Neural cell (in vitro differentiated cells): ENCODE results near the gene PRCP. TPM values are rescaled to one million over a fixed set of nuclear protein-coding genes. Genes with fewer than 3 reads are reported as not detected.

Source experiments
- H2AFZ ChIP-seq: fragments of 200-600, 300-800 bp; sonication (generic), shearing (Covaris generic); 2 replicates; pipeline ENCODE4 v1.6.0; 2014; ENCODE audit warnings: low read depth, mild to moderate bottlenecking, antibody characterized with exemption, low read length, moderate library complexity
- H3F3A ChIP-seq: fragments of 200-600 bp; shearing (Covaris generic); 2 replicates; pipeline ENCODE4 v1.6.1; 2016; ENCODE audit warnings: mild to moderate bottlenecking, moderate library complexity, mixed read lengths, antibody characterized with exemption, low read length; ENCODE audit not compliant: insufficient read depth, poor library complexity, severe bottlenecking
- H3K27ac ChIP-seq: fragments of 200-600, 300-800 bp; sonication (generic), shearing (Covaris generic); 2 replicates; pipeline ENCODE4 v1.5.1; 2014; ENCODE audit warnings: mild to moderate bottlenecking, low read length, moderate library complexity
- H3K27me3 ChIP-seq: fragments of 300-800, 200-600 bp; sonication (generic), shearing (Covaris generic); 2 replicates; pipeline ENCODE4 v1.6.0; 2014; ENCODE audit warnings: mild to moderate bottlenecking, low read depth, low read length, moderate library complexity; ENCODE audit not compliant: insufficient read depth
- H3K36me3 ChIP-seq: fragments of 300-800, 200-600 bp; sonication (generic), shearing (Covaris generic); 2 replicates; pipeline ENCODE4 v1.5.1; 2014; ENCODE audit warnings: mild to moderate bottlenecking, antibody characterized with exemption, low read length, moderate library complexity; ENCODE audit not compliant: insufficient read depth
- H3K4me2 ChIP-seq: fragments of 300-800, 200-600 bp; sonication (generic), shearing (Covaris generic); 2 replicates; pipeline ENCODE4 v1.6.0; 2014; ENCODE audit warnings: mild to moderate bottlenecking, low read length
- H3K4me3 ChIP-seq: fragments of 300-800, 200-600 bp; sonication (generic), shearing (Covaris generic); 2 replicates; pipeline ENCODE4 v1.5.1; 2014; ENCODE audit warnings: mild to moderate bottlenecking, low read length, moderate library complexity
- H3K79me2 ChIP-seq: fragments of 200-600 bp; shearing (Covaris generic); replicated peaks from 2 replicates; pipeline ENCODE4 v1.6.0; 2014; ENCODE audit warnings: mild to moderate bottlenecking, low read length, moderate library complexity; ENCODE audit not compliant: insufficient read depth
- H3K9ac ChIP-seq: fragments of 300-800, 200-600 bp; sonication (generic), shearing (Covaris generic); 2 replicates; pipeline ENCODE4 v1.6.1; 2016; ENCODE audit warnings: mild to moderate bottlenecking, low read length, mixed read lengths
- H3K9me2 ChIP-seq: fragments of 200-600 bp; shearing (Covaris generic); 2 replicates; pipeline ENCODE4 v1.6.1; 2016; ENCODE audit warnings: mild to moderate bottlenecking, low read length, mixed read lengths; ENCODE audit not compliant: insufficient read depth
- H3K9me3 ChIP-seq: fragments of 200-600, 300-800 bp; sonication (generic), shearing (Covaris generic); 2 replicates; pipeline ENCODE4 v1.6.1; 2016; ENCODE audit warnings: mild to moderate bottlenecking, mixed run types, low read length, moderate library complexity, mixed read lengths
- H4K20me1 ChIP-seq: fragments of 200-600 bp; shearing (Covaris generic); 2 replicates; pipeline ENCODE4 v1.6.1; 2016; ENCODE audit warnings: mild to moderate bottlenecking, mixed run types; ENCODE audit not compliant: insufficient read depth
- CTCF ChIP-seq: fragments of 450-650 bp; IDR thresholded peaks from 2 replicates; pipeline ENCODE4 v1.5.1; 2014; ENCODE audit warnings: antibody characterized with exemption, mild to moderate bottlenecking, moderate library complexity; ENCODE audit not compliant: poor library complexity, severe bottlenecking
- EP300 ChIP-seq: fragments of 450-650 bp; conservative IDR thresholded peaks from 2 replicates; pipeline ENCODE4 v1.6.1; 2014; ENCODE audit warnings: antibody characterized with exemption, mild to moderate bottlenecking, moderate library complexity; ENCODE audit not compliant: poor library complexity, severe bottlenecking
- EZH2 ChIP-seq: fragments of 200-600, 300-800 bp; shearing (Covaris generic), sonication (generic); IDR thresholded peaks from 2 replicates; pipeline ENCODE4 v1.6.1; 2014; ENCODE audit warnings: antibody characterized with exemption, low read length, borderline replicate concordance, mild to moderate bottlenecking; ENCODE audit not compliant: insufficient read depth, poor library complexity, severe bottlenecking
- MXI1 ChIP-seq: fragments of 450-650 bp; conservative IDR thresholded peaks from 2 replicates; pipeline ENCODE4 v1.6.1; 2014; ENCODE audit warnings: antibody characterized with exemption, mild to moderate bottlenecking; ENCODE audit not compliant: poor library complexity, severe bottlenecking
- POLR2AphosphoS5 ChIP-seq: IDR thresholded peaks from 2 replicates; pipeline ENCODE4 v1.6.1; 2012
- RAD21 ChIP-seq: fragments of 450-650 bp; conservative IDR thresholded peaks from 2 replicates; pipeline ENCODE4 v1.6.1; 2014; ENCODE audit warnings: antibody characterized with exemption, mild to moderate bottlenecking, moderate library complexity
- SMC3 ChIP-seq: fragments of 450-650 bp; conservative IDR thresholded peaks from 2 replicates; pipeline ENCODE4 v1.6.1; 2014; ENCODE audit warnings: antibody characterized with exemption, mild to moderate bottlenecking, moderate library complexity; ENCODE audit not compliant: poor library complexity
- TAF1 ChIP-seq: IDR thresholded peaks from 2 replicates; pipeline ENCODE4 v1.6.1; 2012; ENCODE audit warnings: low read depth
- polyA plus RNA-seq: library from polyadenylated mRNA; depleted of rRNA; stranded (reverse); fragments of >200 nt; gene quantifications from 2 replicates; pipeline ENCODE4 v1.2.3, GENCODE V29; 2014
- TF ChIP-seq, protein P1 (sequence below): IDR thresholded peaks from 2 replicates; pipeline ENCODE4 v1.6.1; 2012; ENCODE audit warnings: borderline replicate concordance

Gene PRCP
- polyA plus RNA-seq, 1 donor from 2014 or later = 6.1 TPM

DNA sequence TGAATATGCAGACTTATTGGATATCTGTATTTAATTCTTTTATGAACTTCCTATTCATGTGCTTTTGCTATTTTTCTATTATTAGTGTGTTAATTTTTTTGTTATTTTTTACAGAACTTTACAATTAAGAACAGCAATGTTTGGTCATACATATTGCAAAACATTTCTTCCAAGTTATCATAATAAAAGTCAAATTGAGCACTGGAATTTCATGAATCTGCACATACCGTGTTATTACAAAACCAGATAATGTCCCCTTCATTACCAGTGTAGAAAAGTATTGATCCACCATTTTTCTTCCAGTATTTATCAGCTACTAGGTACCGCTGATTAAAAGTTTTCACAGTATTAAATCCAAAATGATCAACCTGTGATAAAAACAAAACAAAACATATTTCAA, 40.5 kb downstream of the PRCP start:
- H3F3A ChIP-seq = no peaks in the 10 kb centered on the region
- H3K9me2 ChIP-seq = no peaks in the 10 kb centered on the region
- no peak overlapping the region for H2AFZ ChIP-seq
- TF ChIP-seq SMC3 = no peak
- TF ChIP-seq MXI1 = no peak
- no peak for TF ChIP-seq TAF1
- no peak for TF ChIP-seq EP300
- TF ChIP-seq EZH2 = no peak
- no peak for TF ChIP-seq CTCF
- no peak for TF ChIP-seq RAD21
- TF ChIP-seq POLR2AphosphoS5 = no peak
- TF ChIP-seq, protein P1, sequence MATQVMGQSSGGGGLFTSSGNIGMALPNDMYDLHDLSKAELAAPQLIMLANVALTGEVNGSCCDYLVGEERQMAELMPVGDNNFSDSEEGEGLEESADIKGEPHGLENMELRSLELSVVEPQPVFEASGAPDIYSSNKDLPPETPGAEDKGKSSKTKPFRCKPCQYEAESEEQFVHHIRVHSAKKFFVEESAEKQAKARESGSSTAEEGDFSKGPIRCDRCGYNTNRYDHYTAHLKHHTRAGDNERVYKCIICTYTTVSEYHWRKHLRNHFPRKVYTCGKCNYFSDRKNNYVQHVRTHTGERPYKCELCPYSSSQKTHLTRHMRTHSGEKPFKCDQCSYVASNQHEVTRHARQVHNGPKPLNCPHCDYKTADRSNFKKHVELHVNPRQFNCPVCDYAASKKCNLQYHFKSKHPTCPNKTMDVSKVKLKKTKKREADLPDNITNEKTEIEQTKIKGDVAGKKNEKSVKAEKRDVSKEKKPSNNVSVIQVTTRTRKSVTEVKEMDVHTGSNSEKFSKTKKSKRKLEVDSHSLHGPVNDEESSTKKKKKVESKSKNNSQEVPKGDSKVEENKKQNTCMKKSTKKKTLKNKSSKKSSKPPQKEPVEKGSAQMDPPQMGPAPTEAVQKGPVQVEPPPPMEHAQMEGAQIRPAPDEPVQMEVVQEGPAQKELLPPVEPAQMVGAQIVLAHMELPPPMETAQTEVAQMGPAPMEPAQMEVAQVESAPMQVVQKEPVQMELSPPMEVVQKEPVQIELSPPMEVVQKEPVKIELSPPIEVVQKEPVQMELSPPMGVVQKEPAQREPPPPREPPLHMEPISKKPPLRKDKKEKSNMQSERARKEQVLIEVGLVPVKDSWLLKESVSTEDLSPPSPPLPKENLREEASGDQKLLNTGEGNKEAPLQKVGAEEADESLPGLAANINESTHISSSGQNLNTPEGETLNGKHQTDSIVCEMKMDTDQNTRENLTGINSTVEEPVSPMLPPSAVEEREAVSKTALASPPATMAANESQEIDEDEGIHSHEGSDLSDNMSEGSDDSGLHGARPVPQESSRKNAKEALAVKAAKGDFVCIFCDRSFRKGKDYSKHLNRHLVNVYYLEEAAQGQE = no peak
- H3K27me3 ChIP-seq = no peaks in the 10 kb centered on the region
- H3K79me2 ChIP-seq = no peaks in the 10 kb centered on the region
- H3K9ac ChIP-seq = no peak overlapping the region
- H3K4me2 ChIP-seq = no peak overlapping the region
- H3K27ac ChIP-seq = no peak overlapping the region
- H4K20me1 ChIP-seq = no peaks in the 10 kb centered on the region
- H3K36me3 ChIP-seq = no peaks in the 10 kb centered on the region
- H3K9me3 ChIP-seq = no peaks in the 10 kb centered on the region
- no peak overlapping the region for H3K4me3 ChIP-seq

DNA sequence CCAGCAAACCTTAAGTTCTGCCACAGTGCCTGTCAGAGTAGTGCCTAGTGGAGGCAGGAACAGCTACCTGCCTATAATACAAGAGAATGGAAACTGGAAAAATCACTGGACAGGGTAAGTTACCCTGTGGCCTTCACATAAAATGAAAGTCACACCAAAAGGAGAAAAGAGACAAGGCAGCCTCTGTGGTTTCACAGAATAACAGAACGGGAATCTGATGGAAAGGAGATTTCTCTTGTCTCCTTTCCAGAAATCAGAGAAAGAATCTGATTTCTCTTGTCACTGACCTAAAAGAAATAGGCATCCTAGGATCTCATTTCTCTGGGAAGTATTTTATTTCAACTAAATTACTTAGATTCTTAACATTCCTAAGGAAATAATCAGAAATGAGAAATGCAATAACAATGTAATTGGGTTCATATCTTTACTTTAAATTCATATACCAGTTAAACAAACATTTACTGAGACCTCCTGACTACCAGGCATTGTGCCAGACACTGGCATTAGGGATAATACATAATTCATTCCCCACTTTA, 41.6 kb downstream of the PRCP start:
- Histone ChIP-seq H3K36me3 (no peaks in the 10 kb centered on the region), H3K79me2 (no peaks in the 10 kb centered on the region), H3K9ac (no peak overlapping the region), H4K20me1 (no peaks in the 10 kb centered on the region), H3K4me2 (no peak overlapping the region), H2AFZ (no peak overlapping the region), H3K4me3 (no peak overlapping the region), H3K27ac (no peak overlapping the region), H3K9me2 (no peaks in the 10 kb centered on the region), H3F3A (no peaks in the 10 kb centered on the region), H3K27me3 (no peaks in the 10 kb centered on the region), H3K9me3 (no peaks in the 10 kb centered on the region)
- TF ChIP-seq, protein P1 = no peak
- TF ChIP-seq RAD21 (no peak), CTCF (no peak), MXI1 (no peak), EP300 (no peak)
